GM12874 (cell line): ENCODE data around the gene STMN1.

ENCODE experiments used
- CTCF ChIP-seq: IDR thresholded peaks from 2 replicates; pipeline ENCODE4 v1.5.1; 2011; ENCODE audit warnings: low read depth, mild to moderate bottlenecking, control low read depth, low read length, moderate library complexity; ENCODE audit not compliant: insufficient read depth

The STMN1 gene

GRCh38 chr1:25904943-25905679 is 1.1 kb downstream of the STMN1 start:
- no peak for TF ChIP-seq CTCF

GRCh38 chr1:25903986-25904385 is 2.2 kb downstream of the STMN1 start:
- TF ChIP-seq CTCF = no peak

- TF ChIP-seq CTCF = no peak
Measured at GRCh38 chr1:25902462-25902861, 3.8 kb downstream of the STMN1 start.

GRCh38 chr1:25900219-25900618 is 6.0 kb downstream of the STMN1 start:
- no peak for TF ChIP-seq CTCF

GRCh38 chr1:25899792-25900191 is 6.4 kb downstream of the STMN1 start:
- no peak for TF ChIP-seq CTCF

GRCh38 chr1:25898223-25899015 is 7.8 kb downstream of the STMN1 start:
- TF ChIP-seq CTCF = no peak

- TF ChIP-seq CTCF = no peak
Measured at GRCh38 chr1:25897754-25898153, 8.5 kb downstream of the STMN1 start.
